ENCODE data around the gene STIM2.

STIM2 gene

GRCh38 chr4:26837993-26838842 is 22.4 kb upstream of the STIM2 start:
- no peak for DNase-seq

DNA sequence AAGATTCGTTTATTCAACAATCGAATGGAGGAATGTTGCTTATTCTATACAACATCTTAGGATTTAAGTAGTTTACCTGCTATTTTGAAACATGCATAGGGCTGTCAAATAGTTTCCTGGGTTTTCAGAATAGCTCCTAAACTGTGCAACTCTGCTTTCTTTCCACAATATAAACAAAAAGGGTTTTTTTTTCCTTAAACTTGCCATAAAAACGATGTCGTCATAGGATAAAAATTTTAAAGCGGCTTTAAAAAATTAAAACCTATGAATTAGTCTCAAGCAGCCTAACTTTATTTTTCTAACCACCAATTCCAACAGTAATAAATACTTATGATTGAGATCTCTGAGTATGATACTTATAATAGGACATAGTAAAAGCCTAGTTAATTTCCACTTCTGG is 21.6 kb upstream of the STIM2 start:
- DNase-seq, result no peak

DNA sequence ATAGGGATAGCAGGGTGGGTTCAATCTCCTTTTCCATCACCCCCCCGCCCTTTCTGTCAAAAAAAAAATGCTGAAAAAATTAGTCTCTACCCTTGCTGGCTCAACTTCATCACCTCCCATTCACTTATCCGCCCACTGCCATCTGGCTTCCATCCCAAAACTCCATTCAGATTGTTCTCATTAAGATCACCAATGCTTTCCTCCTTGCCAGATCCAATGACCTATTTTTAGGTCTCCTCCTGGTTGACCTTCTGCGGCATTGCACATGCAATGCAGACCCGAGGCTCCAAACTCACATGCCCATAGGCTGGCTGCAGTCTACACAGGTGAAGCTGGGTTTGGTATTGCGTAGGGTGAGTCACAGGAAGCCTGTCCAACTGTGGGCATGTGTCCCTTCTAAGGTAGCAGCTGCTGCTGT is 21.1 kb upstream of the STIM2 start:
- no peak for DNase-seq

GRCh38 chr4:26840786-26841185 is 19.9 kb upstream of the STIM2 start:
- no peak for DNase-seq

DNA sequence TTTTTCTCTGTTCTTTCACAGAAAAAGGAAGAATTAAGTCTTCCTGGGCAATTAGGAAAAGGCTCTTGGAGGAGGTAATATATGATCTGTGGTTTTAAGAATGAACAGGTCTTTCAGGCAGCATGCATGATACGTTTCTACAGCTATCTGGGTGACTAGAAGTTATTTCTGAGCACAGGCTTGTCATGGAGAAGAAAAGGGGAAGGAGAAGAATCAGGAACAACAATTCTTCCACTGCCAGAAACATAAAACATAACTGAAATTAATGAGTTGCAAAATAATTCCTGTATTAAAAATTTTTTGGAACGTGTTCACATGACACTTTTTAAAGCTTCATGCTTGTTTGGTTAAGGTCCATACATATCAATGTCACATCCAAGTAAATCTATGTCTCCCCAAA is 17.7 kb upstream of the STIM2 start:
- no peak for DNase-seq

- no peak for DNase-seq
Observed at GRCh38 chr4:26850528-26850927, 10.1 kb upstream of the STIM2 start.

DNA sequence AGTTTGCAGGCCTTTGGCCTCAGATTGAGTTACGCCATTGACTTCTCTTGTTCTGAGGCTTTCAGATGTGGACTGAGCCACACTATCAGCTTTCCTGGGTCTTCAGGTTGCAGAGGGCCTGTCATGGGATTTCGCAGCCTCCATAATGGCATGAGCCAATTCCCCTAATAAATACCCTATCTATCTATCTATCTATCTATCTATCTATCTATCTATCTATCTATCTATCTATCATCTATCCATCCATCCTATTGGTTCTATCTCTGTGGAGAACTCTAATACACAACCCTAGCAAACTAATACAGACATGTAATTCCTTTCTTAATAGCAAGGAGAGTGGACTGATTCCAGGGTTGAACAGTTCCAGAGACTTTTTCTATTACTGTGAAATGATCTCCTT is 9.5 kb upstream of the STIM2 start:
- no peak for DNase-seq

DNA sequence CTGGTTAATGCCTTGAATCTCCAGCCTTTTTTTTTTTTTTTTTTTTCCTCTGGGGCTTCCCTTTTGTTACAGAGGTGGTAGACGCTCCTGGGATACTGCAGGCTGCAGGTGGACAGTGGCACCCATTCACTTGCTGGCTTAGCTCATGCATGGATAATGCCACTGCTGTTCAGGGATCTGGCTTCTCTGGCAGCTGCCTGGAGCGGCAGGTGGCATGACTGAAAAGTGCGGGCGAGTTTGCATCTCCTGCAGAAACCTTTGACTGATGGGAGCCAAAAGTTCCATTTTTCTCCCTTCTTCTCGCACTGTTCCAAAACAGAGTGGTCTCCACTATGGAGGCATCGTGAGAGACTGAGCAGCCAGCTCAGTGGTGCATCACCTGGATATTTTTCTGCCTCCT is 5.9 kb upstream of the STIM2 start:
- no peak for DNase-seq

- no peak for DNase-seq
Observed at GRCh38 chr4:26856906-26857277, 3.7 kb upstream of the STIM2 start.

- DNase-seq, result peak; percentile 91
Observed at GRCh38 chr4:26857278-26858034, 3.2 kb upstream of the STIM2 start.

DNA sequence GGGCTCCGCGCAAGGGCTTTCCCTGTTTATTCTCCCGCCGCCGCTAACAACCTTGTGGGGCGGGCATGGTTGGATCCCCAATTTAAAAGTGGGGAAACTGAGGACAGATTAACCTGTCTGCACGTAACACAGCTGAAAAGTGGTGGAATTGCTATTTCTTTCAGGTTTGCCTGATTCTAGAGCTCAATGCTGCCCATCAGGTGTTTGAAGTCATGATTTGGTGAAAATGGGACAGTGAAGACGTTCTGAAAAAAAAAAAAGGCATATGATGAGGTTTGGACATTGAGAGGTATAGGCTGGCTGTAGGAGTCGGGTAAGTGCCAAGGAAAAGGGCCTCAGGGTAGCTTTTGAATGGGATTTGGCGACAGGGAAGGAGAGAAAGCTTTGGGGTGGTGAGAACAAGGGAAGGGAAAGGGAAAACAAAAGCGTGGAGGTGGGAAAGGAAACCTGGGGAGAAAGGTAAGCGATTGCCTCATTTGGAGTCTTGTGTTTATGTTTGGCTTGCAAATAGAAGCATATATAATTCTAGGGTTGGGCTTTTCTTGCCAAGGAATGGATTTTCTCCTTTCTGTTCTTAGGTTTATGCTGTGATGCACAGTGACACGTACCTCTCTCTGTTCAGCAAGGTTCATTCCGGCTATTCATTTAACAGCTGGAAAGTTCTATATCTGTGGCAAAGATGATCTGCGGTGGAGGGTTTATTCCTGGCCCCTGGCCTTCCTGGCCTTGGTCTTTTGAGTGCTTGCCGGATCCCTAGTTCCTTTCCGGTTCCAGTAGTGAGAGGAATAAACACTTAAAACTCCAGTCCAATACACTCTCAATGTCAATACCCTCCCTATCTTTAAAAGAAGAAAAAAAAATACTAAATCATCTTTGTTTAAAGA is 2.4 kb upstream of the STIM2 start:
- DNase-seq, result no peak

DNA sequence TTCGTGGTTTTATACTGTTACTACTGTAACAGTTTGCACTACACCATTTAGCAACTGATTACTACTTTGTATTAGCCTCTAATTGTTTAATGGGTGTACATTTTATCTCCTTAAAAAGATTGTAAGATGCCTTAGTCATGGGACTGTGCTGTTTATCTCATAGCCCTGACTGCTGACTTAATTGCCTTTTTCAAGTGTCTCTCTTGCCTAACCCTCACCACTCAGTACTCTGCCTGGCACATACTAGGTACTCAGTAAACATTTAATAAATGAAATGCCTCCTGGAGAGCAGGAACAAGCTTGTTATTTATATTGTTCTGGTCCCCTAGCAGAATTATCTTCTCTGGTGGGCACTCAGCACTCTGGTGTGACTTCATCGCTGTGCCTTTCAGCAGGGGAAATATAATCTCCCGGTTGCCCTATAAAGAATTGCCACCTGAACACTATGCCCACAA is 1.7 kb upstream of the STIM2 start:
- DNase-seq, result no peak

DNA sequence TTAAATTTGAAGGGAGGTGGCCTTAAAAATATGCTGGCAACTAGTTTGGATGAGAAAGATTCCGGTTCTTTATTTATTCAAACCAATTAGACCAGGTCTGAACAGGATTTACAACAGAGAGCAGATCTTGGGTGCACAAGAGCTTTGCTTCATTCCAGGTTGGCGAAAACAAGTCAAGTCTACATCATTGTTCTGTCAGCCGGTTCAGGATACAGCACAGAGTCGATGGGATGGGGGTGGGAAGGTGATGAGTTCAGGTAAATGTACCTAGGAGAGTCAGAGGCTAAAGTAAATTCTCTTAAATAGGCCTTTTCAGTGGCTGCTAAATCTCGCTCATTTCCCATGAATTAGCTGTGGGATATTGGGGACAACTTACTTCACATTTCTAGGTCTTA is 882 bp upstream of the STIM2 start:
- DNase-seq, result no peak

GRCh38 chr4:26860922-26861433 is 337 bp downstream of the STIM2 start:
- peak; percentile 36 for DNase-seq

- peak; percentile 58 for DNase-seq
Observed at GRCh38 chr4:26861434-26862186, 969 bp downstream of the STIM2 start.

- DNase-seq, result no peak
Observed at GRCh38 chr4:26862381-26862915, 1.8 kb downstream of the STIM2 start.

GRCh38 chr4:26863512-26863911 is 2.9 kb downstream of the STIM2 start:
- DNase-seq, result no peak

- DNase-seq, result no peak
Observed at GRCh38 chr4:26864899-26865298, 4.3 kb downstream of the STIM2 start.

DNA sequence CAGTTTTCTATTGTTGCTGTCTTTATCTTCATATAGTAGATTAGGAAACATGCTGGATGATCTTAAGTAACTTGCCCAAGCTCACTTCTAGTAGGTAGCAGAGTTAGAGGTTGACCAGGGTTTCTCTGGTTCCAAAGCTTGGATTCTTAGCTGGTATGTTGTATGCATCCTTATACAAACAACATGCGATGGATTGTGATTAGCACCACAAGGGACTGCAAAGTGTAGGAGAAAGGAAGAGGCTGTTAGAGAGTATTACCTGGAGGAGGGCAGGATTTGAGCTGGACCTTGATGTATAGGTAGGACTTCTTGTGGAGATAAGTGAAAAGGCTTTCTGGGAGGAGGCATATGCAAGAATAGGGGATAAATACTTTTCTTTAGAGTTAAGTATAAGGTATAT is 5.6 kb downstream of the STIM2 start:
- DNase-seq, result no peak

GRCh38 chr4:26866781-26867180 is 6.1 kb downstream of the STIM2 start:
- DNase-seq, result no peak

DNA sequence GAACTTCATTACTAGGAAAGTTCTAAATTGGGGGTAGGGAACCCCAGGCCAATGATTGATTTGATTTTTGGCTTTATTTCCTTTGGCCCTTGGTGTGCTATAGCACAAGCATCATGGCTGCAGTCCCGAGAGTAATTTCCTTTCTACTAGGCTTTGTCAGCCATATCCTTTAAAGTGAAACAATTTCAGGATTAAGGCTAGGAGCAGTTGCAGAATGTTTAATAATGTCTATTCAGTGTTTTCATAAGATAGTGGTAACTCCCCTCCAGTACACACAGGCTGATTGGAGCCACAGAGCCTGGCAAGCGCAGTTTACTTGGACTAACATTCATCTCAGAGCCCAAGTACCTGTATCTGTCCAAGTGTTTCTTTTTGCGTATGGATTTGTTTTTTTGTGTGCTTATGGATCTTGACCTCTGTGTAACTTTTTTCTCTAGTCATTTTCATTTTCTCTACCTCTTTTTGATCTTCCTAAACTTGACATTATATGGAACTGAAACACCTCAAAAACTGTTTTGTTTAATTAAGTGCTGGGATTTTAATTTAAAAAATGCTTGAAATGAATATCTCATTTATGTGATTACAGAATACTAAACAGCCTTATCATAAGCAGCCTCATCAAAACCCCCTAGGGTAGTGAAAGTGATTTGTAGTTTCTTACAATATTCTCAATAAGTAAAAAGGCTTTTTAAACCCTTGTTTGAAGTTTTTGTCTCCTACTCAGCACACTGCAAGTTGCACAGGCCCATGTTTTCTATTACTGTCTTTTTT is 7.5 kb downstream of the STIM2 start:
- DNase-seq, result no peak
